NCI-H146 (cell line): Measurements from ENCODE around the gene TGFB3.
"Not testable (repeated sequence)": the region's sequence is repeated elsewhere in the genome, so short reads cannot be mapped to it uniquely, and the experiment has no call there.

Experiments
- DNase-seq: peaks from one replicate; lab custom pipeline; 2025; lab: John Stamatoyannopoulos, UW

The TGFB3 gene

DNA sequence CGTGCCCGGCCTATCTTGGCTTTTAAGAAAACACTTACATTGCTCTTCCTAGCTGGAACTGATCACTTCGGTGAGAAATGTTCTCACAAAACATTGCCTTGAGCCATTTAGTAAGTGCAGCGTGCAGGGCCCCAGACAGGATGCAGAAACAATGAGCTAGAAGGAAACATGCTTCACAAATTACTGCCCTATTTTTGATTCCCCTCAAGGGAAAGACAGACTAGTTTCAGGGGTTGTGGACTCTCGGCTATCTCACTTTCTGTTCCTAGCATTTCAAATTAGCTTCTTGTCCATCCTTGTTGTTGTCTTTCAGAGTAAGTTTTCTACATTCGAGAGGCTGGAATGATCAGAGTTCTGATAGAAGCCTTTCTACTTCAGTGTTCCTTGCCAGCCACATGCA lies 21.6 kb downstream of the TGFB3 start:
- no peak for DNase-seq

DNA sequence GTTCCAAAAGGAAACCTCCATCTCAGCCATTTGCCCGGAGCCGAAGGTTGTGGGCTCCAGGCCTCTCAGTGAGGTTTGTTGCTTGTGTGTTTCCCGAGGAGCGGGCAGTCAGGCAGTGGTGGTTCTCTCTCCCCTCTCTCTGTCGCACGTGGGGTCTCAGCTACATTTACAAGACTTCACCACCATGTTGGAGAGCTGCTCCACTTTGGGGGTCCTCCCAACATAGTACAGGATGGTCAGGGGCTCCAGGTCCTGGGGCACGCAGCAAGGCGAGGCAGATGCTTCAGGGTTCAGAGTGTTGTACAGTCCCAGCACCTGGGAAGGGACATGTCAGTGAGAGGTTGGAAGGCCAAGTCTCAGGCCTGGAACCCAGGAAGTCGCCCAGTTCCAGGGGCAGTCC lies 22.8 kb downstream of the TGFB3 start:
- no peak for DNase-seq

DNA sequence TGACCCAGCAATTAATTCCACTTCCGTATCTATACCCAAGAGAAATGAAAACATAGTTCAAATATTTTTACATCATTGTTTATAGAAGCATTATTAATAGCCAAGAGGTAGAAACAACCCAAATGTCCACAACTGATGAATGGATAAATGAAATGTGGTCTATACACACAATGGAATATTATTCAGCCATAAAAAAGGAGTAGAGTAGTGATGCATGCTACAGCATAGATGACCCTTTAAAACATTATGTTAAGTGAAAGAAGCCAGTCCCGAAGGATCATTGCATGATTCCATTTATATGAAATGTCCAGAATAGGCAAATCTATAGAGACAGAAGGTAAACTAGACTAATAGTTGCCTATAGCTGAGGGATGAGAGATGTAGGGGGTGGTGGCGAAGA lies 29.3 kb downstream of the TGFB3 start:
- no peak for DNase-seq

DNA sequence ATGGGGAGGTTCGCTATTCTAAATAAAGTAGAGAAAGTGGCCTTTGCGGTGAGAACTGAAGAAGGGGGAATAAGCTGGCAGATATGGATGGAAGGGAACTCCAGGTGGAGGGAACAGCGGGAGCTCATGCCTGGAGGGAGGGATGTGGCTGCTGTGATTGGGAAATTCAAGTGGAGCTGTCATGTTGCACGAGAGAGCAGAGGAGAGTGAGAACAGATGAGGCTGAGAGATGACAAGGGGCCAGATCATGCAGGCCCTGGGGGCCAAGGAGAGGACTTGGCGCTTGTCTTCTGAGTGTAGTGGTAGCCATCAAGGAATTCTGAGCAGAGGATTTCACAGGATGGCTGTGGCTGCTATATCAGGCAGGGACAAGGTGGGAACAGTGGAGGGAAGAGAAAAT lies 35.0 kb downstream of the TGFB3 start:
- DNase-seq, result peak; percentile 3

DNA sequence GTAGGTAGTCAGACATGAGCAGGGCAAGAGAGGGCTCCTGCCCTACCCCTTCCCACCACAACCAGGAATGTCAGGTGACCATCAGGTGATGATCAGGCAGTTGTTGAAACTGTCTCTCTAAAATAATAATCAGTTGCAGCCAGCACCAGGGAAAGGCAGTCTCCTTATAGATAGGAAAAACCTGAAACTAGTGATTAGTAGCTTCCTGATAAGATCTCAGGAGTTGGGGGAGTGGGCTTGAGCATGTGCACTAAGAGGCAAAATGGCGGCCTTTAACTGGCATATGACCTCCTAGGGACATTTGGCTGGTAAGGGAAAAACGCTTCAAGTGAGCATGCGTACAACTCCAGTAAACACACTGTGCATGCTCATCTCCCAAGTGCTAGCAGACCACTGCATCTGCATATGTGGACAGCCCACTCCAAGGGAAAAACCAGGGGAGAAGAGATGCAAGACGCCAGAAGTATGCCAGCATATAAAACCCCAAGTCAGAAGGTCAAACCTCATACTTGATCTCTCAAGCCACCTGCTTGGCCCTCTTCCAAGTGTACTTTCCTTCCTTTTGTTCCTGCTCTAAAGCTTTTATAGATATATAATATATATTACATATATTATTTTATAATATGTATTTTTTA lies 37.1 kb downstream of the TGFB3 start:
- DNase-seq, result no peak

DNA sequence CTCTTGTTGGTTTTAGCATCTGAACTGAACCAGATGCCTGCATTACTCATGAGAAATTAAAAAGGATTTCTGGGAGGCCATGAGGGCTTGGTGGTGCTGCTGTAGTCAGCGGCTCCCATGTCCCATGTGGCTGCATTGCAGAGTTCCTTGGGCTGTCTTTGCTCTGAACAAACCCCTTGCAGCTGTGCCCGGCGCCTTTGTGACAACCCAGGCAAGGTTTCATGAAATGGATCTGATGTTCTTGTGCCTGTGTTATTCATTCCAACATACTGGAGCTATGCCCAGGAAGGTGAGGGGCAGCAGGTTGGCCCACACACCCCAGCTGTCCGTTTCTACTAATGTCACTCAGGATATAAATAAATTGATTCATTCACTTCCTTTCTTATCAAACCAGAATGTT lies 40.8 kb downstream of the TGFB3 start:
- no peak for DNase-seq

DNA sequence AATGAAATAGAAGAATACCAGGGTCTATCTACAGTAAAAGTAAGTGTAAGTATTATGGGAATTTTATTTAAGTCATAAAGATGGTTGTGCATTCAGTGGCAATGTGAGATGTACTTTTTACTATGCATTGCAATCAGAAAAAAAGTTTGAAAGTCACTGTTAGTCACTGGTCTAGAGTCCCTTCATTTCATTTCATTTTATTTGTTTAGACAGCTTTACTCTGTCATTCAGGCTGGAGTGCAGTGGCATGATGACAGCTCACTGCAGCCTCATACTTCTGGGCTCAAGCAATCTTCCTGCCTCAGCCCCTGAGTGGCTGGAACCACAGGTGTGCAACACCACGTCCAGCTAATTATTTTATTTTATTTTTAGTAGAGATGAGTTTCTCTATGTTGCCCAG lies 42.6 kb downstream of the TGFB3 start:
- no peak for DNase-seq

DNA sequence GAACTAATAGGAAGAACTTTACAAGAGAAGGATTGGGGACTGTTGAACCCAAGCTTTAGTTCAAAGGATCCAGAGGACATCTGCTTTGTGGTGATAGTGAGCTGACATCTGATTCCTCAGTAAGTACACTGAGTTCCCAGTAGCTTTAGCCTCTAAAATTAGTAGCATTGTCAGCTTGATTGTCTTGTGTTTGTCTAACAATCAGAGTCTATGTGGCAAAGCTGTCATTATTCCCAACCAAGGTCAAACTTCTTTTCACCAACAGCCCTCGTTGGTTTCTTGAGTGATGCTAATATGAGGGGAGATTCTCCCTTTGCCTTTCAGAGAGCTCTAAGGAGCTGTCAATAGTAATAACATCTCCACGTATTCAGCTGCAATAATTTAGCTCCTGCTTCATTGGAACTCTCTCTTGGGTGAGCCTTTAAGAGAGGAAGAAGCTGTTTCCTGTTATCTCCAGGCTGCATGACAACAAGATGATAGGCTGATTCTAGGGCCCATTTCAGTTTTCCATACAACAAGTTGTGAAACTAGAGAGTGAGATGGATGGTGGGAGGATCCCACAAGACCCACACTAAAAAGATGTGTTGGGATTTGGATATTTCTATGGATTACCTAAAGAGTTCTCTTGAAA lies 46.7 kb downstream of the TGFB3 start:
- peak; percentile 68 for DNase-seq

DNA sequence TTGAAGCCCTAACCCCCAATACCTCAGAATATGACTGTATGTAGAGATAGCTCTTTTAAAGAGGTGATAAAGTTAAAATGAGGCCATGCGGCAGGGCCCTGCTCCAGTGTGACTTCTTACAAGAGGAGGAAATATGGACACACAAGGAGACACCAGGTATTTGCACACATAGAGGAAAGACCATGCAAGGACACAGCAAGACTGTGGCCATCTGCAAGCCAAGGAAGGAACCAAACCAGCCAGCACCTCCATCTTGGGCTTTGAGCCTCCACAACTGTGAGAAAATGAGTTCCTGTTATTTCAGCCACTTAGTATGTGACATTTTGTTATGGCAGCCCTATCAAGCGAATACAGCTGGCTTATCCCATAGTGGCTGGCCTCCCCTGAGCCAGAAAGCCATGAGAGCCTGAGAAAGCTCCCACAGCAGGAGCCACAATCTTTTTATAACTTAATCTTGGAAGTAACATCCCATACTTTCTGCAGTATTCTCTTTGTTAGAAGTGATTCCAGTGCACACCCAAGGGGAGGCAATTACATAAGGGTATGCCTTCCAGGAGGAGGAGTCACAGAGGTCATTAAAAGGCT lies 48.0 kb downstream of the TGFB3 start:
- DNase-seq, result no peak

DNA sequence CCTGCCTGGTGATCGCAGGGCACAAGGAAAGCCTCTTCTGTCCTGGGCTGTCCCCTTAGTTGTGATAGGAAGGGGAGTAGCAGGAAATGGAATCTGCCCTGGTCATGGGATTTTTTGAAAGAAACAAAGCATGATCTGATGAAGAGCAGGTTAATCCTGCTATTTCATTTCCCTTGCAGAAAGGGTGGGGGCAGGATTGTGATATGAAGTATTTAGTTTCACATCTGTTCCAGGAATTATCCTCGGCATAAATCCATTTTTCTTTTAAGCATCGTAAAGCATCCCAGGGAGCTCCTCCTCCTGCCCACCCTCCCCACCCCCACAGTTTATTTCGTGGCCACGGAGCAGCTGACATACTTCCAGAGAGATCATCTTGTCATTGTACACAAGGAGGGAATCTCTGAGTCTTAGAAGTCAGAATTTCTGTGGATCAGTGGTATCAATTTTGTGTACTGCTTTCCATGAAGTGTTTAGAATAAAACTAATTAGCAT lies 53.1 kb downstream of the TGFB3 start:
- DNase-seq, result no peak

DNA sequence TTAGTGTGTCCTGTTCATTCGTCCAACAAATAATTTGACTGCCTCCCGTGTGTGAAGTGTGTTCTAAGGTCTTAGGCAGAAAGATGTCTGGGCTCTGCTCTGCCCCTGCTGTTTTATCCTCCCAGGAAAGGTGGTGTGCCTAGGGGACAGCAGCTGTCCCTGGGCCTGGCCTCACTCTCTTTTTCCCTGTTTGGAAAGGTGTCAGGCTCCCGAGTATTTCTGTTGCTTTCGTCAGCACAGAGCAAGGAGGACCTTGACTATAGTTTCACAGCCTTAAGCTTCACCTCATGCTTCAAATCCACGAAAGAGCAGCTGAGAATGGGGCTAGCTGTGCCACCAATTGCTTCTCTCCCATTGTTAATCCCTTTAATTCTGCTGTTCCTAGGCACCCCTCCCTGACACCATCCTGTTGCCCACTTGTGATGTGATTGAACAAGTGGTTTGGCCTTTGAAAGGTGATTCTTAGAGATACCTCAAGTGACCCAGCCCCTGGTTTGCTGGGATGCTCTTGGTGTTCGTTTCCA lies 54.2 kb downstream of the TGFB3 start:
- DNase-seq, result no peak

DNA sequence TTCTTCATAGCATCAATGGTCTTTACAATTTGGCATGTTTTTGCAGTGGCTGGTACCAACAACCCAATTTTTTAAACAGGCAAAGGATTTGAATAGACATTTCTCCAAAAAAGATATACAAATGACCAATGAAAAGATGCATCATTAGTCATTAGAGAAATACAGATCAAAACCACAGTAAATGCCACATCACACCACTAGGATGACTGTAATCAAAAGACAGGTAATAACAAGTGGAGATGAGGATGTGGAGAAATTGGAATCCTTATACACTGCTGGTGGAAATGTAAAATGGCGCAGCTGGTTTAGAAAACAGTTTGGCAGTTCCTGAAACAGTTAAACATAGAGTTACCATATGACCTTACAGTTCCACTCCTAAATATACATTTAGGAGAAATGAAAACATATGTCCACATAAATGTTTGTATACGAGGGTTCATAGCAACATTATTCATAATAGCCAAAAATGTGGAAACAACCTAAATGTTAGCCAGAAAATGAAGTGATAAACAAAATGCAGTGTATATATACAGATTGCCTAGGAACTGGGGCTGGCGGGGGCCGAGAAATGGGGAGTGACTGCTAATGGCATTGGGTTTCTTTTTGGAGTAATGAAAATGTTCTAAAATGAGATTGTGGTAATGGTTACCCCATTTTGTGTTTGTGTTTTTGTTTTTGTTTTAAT lies 55.2 kb downstream of the TGFB3 start:
- no peak for DNase-seq

DNA sequence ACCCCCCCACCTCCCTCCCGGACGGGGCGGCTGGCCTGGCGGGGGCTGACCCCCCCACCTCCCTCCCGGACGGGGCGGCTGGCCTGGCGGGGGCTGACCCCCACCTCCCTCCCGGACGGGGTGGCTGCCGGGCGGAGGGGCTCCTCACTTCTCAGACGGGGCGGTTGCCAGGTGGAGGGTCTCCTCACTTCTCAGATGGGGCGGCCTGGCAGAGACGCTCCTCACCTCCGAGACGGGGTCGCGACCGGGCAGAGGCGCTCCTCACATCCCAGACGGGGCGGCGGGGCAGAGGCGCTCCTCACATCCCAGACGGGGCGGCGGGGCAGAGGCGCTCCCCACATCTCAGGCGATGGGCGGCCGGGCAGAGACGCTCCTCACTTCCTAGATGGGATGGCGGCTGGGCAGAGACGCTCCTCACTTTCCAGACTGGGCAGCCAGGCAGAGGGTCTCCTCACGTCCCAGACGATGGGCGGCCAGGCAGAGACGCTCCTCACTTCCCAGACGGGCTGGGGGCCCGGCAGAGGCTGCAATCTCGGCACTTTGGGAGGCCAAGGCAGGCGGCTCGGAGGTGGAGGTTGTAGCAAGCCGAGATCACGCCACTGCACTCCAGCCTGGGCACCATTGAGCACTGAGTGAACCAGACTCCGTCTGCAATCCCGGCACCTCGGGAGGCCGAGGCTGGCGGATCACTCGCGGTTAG lies 56.5 kb downstream of the TGFB3 start:
- not testable (repeated sequence) for DNase-seq

DNA sequence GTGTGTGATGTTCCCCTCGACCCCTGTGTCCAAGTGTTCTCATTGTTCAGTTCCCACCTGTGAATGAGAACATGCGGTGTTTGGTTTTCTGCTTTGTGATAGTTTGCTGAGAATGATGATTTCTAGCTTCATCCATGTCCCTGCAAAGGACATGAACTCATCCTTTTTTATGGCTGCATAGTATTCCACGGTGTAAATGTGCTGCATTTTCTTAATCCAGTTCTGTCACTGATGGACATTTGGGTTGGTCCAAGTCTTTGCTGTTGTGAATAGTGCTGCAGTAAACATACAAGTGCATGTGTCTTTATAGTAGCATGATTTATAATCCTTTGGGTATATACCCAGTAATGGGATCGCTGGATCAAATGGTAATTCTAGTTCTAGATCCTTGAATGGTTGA lies 61.4 kb downstream of the TGFB3 start:
- not testable (repeated sequence) for DNase-seq

DNA sequence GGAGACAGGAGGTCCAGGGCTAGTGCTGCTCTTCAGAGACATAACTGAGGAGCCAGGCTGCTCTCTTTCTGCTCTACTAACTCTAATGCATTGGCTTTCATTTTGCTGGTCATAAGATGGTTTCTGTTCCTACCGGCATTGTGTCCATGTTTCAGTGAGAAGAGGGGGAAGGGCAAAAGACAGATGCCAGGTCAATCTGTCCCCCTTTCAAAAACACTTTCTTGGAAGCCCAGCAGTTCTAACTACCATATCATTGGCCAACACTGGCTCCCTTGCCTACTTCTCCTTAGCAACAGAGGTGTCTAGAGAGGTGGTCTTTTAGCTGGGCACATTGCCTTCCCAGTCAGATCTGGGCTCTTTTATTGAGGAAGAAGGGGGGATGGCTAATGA lies 63.9 kb downstream of the TGFB3 start:
- DNase-seq, result no peak

DNA sequence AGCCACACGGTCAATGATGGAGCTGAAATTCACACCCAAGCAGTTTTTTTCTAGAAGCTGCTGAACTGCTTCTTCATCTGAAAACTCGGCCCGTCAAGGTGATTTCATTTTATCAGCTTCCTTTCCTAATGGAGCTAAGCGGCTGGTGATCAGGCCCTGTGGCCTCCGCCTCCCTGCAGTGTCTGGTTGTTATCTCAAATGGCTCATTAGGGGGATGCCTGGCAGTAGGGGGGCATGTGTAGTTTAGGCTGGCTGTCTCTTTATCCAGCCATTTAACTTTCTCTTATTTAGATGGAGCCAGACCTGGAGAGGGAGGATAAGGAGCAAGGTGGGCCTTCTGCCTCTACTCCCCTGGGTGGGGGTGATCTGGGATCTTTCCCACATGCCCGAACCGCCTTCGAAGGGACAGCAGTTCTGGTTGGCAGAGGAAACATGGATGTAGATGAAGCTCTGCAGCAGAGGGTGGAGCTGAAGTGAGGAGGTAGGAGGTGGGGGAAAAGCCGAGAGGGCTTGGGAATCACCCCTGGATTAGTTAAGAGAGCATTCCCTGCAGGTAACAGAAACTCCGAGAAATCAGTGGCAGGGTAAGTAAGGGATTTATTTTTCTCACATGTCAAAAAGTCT lies 64.4 kb downstream of the TGFB3 start:
- peak; percentile 1 for DNase-seq

DNA sequence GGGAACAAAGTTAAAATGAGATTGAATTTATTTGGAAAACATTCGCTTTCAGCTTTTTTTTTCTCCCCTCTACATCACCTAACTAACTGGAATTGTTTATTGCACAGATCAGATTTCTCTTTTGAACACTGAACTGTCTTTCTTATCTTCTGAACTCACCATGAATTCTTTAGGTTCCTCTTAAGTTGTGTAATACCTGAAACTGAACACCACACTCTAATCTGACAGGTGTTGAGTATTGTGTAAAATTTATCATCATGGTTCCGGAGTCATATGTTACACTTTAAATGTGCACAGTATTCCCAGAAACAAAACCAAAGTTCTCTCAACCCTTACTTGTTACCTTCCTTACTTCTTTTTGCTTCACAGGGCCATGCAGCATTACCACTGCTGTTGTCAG lies 66.8 kb downstream of the TGFB3 start:
- DNase-seq, result no peak

DNA sequence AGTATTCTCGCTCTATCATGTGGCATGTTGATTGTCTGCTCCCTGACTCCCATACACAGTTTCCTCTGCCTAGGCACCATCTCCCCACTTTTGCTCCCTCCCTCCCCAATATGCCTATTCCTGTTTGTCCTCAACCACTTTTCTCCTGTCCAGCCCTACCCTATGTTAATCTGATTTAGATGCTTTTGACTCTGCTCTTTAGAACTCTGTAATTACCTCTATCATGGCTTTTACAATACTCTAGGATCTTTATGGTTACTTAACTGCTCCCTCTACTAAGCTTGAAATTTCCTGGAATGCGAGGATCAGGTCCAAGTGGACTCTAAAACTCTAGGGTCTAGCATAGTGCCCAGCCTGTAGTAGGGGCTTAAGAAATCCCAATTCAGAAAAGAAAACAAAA lies 68.6 kb downstream of the TGFB3 start:
- DNase-seq, result no peak

DNA sequence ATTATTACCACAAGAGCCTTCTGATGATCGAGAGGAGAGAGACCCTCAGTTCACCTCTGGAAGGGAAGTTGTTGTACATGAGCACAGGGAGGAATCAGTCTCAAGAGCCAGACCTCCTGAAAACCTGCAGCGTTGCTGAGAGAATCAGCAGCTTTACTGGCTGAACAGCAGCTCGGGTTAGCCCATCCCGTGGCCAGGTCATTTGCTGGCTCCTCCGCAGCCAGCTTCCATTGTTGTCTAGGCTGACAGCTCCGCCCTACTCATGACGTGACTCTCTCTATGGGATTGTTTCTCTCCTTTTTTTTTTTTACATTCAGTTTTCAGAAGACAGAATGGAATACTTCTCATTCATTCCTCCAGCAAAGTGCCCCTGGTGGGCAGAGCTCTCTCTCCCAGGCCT lies 69.9 kb downstream of the TGFB3 start:
- no peak for DNase-seq

DNA sequence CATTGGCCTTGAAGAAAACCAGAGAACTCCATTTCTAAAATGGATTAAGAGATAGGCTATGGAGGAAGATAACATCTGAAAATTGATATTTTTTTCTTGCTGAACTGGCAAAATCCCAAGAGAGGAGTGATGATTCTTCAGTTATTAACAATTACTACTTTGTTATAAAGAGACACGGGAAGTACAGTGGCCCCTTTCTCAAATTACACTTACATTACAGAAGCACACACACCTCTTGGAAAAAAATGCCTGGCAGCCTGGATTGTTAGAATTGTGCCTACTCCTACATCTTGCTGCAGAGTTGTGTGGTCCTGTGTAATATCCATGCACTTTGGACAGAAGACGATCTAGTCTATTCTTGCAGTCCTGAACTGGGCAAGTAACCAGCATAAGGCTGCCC lies 71.7 kb downstream of the TGFB3 start:
- DNase-seq, result no peak

DNA sequence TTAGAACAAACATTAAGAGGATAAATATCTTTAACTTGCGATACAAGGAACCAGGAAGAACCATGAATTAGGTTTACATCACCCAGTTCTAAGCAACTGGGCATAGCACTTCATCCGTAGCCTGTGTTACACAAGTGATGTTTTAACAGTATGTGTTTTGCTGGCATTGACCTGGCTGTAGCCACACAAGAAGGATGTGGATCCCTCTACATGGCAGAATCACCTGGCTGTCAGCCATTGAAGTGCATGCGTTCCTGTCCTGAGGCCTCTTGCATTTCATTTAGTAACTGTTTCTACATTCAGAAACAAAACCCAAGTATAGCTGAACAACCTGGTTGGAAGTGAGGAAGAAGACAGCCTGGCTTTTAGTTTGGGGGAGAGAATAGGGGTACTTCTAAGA lies 72.2 kb downstream of the TGFB3 start:
- no peak for DNase-seq
